ENCODE results near the gene C17orf107.

C17orf107 gene

GRCh38 chr17:4951486-4951885 is 52.1 kb downstream of the C17orf107 start:
- DNase-seq = no peak

Measured in activated CD4-positive, CD25-positive, alpha-beta regulatory T cell treated with anti-CD3 and anti-CD28 coated beads, Interleukin-2, amount 50 U/mL, for 72 hours (primary cell).